ENCODE data around the gene ENTPD2. TPM values are rescaled to one million over a fixed set of nuclear protein-coding genes. Genes with fewer than 3 reads are reported as not detected.

Gene ENTPD2
- total RNA-seq, 1 experiment from 2014 or later = 4.0 TPM

DNA sequence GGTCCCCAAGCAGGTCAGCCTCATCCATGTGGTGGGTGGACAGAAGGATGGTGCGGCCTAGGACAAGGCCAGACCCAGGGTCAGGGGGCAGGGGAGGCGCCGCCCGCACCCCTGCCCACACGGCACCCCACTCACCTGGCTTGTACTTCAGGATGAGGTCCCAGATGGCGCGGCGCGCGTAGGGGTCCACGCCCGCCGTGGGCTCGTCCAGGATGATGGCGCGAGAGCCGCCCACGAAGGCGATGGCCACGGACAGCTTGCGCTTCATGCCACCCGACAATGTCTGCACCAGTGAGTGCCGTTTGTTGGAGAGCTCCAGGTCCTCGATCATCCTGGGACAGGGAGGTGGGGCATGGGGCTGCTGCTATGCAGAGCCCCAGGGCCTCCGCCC lies 38.3 kb downstream of the ENTPD2 start:
- Histone ChIP-seq H3K23me2 (ENCODE audit: insufficient read length, low read depth, low read length, poor library complexity, severe bottlenecking) (no peaks in the 10 kb centered on the region), H3K27me3 (ENCODE audit: insufficient read depth, low read length) (no peaks in the 10 kb centered on the region), H3K18ac (ENCODE audit: insufficient read length, low read depth, low read length) (no peak overlapping the region), H3K9me3 (ENCODE audit: control insufficient read depth, low read depth, low read length) (no peaks in the 10 kb centered on the region), H2BK15ac (ENCODE audit: low read depth, low read length) (no peak overlapping the region), H3K4me1 (ENCODE audit: insufficient read depth, low read length) (no peaks in the 10 kb centered on the region), H3K9ac (ENCODE audit: extremely low read depth, insufficient read length, low read length) (no peak overlapping the region), H2BK120ac (ENCODE audit: low read depth, low read length, poor library complexity, severe bottlenecking) (no peak overlapping the region), H4K5ac (ENCODE audit: insufficient read length, low read depth, low read length) (no peak overlapping the region), H4K91ac (ENCODE audit: insufficient read length, low read depth, low read length) (no peak overlapping the region), H2AFZ (ENCODE audit: low read length) (no peak overlapping the region), H2BK12ac (ENCODE audit: insufficient read length, low read depth, low read length) (no peak overlapping the region), H3K23ac (ENCODE audit: insufficient read length, low read depth, low read length) (no peak overlapping the region), H3T11ph (ENCODE audit: low read length) (no peak overlapping the region), H3K4ac (ENCODE audit: low read depth, low read length) (no peak overlapping the region), H2BK5ac (ENCODE audit: insufficient read length, low read length) (no peak overlapping the region), H3K27ac (ENCODE audit: insufficient read length, low read depth, low read length) (no peak overlapping the region), H3K79me2 (ENCODE audit: insufficient read depth, low read length) (no peaks in the 10 kb centered on the region), H3K14ac (ENCODE audit: insufficient read depth, low read length) (no peak overlapping the region), H3K4me2 (ENCODE audit: insufficient read depth, insufficient read length, low read length) (no peak overlapping the region), H3K56ac (ENCODE audit: insufficient read length, low read depth, low read length) (no peak overlapping the region), H2AK5ac (ENCODE audit: insufficient read length, low read length) (no peak overlapping the region), H3K79me1 (ENCODE audit: insufficient read depth, low read depth, low read length, poor library complexity, severe bottlenecking) (no peaks in the 10 kb centered on the region), H4K8ac (replicated peaks; ENCODE audit: insufficient read length, low read depth, low read length) (no peak overlapping the region), H2BK20ac (ENCODE audit: low read depth, low read length, poor library complexity, severe bottlenecking) (no peak overlapping the region), H4K20me1 (ENCODE audit: control insufficient read depth, insufficient read depth, insufficient read length) (peaks cover 2% of the 10 kb centered on the region)
- TF ChIP-seq, protein P1, sequence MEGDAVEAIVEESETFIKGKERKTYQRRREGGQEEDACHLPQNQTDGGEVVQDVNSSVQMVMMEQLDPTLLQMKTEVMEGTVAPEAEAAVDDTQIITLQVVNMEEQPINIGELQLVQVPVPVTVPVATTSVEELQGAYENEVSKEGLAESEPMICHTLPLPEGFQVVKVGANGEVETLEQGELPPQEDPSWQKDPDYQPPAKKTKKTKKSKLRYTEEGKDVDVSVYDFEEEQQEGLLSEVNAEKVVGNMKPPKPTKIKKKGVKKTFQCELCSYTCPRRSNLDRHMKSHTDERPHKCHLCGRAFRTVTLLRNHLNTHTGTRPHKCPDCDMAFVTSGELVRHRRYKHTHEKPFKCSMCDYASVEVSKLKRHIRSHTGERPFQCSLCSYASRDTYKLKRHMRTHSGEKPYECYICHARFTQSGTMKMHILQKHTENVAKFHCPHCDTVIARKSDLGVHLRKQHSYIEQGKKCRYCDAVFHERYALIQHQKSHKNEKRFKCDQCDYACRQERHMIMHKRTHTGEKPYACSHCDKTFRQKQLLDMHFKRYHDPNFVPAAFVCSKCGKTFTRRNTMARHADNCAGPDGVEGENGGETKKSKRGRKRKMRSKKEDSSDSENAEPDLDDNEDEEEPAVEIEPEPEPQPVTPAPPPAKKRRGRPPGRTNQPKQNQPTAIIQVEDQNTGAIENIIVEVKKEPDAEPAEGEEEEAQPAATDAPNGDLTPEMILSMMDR (conservative IDR thresholded peaks at IDR 0.05) = no peak
- no CpG with 5 or more reads among the region's 25 CpGs for WGBS (ENCODE audit: extremely low coverage, insufficient read length, low lambda C conversion rate)
- no peaks in the 10 kb centered on the region for H3K9me3 Mint-ChIP-seq
- no peaks in the 10 kb centered on the region; the same call in 1 of the 2 replicates for H3K27me3 Mint-ChIP-seq (ENCODE audit: low read depth)
- H3K27ac Mint-ChIP-seq = no peak overlapping the region
- H3K36me3 Mint-ChIP-seq (ENCODE audit: insufficient read depth in 1 of 3, low read depth in 3 of 3) = peaks cover 4 to 13% (median 8%) of the 10 kb centered on the region in 3 experiments; a peak in 5 of 7 replicates
- H3K4me1 Mint-ChIP-seq = no peaks in the 10 kb centered on the region; a peak in 1 of 4 replicates
- no peak for DNase-seq
- no peak overlapping the region for H3K4me3 Mint-ChIP-seq

Data from H9 (cell line).